HEK293 (cell line): ENCODE measurements around the gene ITSN2.
"Not testable (repeated sequence)": the region's sequence is repeated elsewhere in the genome, so short reads cannot be mapped to it uniquely, and the experiment has no call there.

Experiments used
- CTCF ChIA-PET: fragments of 350-600 bp; formaldehyde crosslinking; extraction: SDS; loops from one replicate; lab custom pipeline; 2021; ENCODE audit warnings: antibody characterized with exemption; lab: Yijun Ruan, JAX
- POLR2A ChIA-PET: fragments of 300-600 bp; formaldehyde crosslinking; extraction: SDS; loops from one replicate; lab custom pipeline; 2020; ENCODE audit warnings: antibody characterized with exemption, inconsistent platforms; lab: Yijun Ruan, JAX
- H3K27ac ChIP-seq: fragments of 200-500 bp; sonication (Bioruptor generic); 2 replicates; pipeline ENCODE4 v1.5.1; 2014; ENCODE audit warnings: low read depth, low read length, control low read depth, inconsistent platforms; ENCODE audit errors: extremely low read depth
- H3K36me3 ChIP-seq, 2 experiments: fragments of 200-500 bp in 1 of 2; sonication (Bioruptor generic) in 1 of 2; 1 replicate in 1 of 2; 2 replicates in 1 of 2; pipeline ENCODE4 v1.5.1; 2014 to 2017; ENCODE audit warnings: inconsistent platforms in 2 of 2, low read length in 2 of 2; ENCODE audit not compliant: control insufficient read depth in 2 of 2, insufficient read depth in 1 of 2
- H3K4me1 ChIP-seq: fragments of 200-500 bp; sonication (Bioruptor generic); 2 replicates; pipeline ENCODE4 v1.5.1; 2014; ENCODE audit warnings: mild to moderate bottlenecking, low read length, inconsistent platforms; ENCODE audit not compliant: control insufficient read depth, insufficient read depth
- H3K4me3 ChIP-seq: 2 replicates; pipeline ENCODE4 v1.5.1; 2011; ENCODE audit warnings: low read depth, mild to moderate bottlenecking, control low read depth, low read length, moderate library complexity
- H3K9me3 ChIP-seq: fragments of 200-500 bp; sonication (Bioruptor generic); 2 replicates; pipeline ENCODE4 v1.5.1; 2014; ENCODE audit warnings: low read depth, low read length, inconsistent platforms; ENCODE audit not compliant: control insufficient read depth, insufficient read depth
- EGR2 ChIP-seq: fragments of 450-650 bp; formaldehyde crosslinking; IDR thresholded peaks from 2 replicates; pipeline ENCODE4 v1.5.1; 2016; ENCODE audit warnings: low read depth, missing biosample characterization, missing genetic modification characterization
- HOXD13 ChIP-seq: sonication (generic); formaldehyde crosslinking; IDR thresholded peaks from 2 replicates; pipeline ENCODE4 v1.8.0; 2022; ENCODE audit warnings: missing genetic modification reagents, borderline replicate concordance
- IKZF3 ChIP-seq: fragments of 450-650 bp; IDR thresholded peaks from 2 replicates; pipeline ENCODE4 v1.5.0; 2018; ENCODE audit warnings: missing biosample characterization, mild to moderate bottlenecking, missing genetic modification characterization, moderate library complexity
- KLF16 ChIP-seq: fragments of 450-650 bp; formaldehyde crosslinking; IDR thresholded peaks from 2 replicates; pipeline ENCODE4 v1.5.1; 2017; ENCODE audit warnings: missing biosample characterization, missing genetic modification characterization
- KLF9 ChIP-seq: fragments of 450-650 bp; formaldehyde crosslinking; IDR thresholded peaks from 2 replicates; pipeline ENCODE4 v1.5.1; 2016; ENCODE audit warnings: missing biosample characterization, missing genetic modification characterization, low read depth
- ZBTB10 ChIP-seq: fragments of 450-650 bp; formaldehyde crosslinking; IDR thresholded peaks from 2 replicates; pipeline ENCODE4 v1.5.1; 2016; ENCODE audit warnings: missing biosample characterization, missing genetic modification characterization
- ZBTB20 ChIP-seq: fragments of 450-650 bp; formaldehyde crosslinking; IDR thresholded peaks from 2 replicates; pipeline ENCODE4 v1.5.1; 2016; ENCODE audit warnings: missing biosample characterization, missing genetic modification characterization
- ZBTB8A ChIP-seq: fragments of 450-650 bp; formaldehyde crosslinking; IDR thresholded peaks from 2 replicates; pipeline ENCODE4 v1.5.1; 2016; ENCODE audit warnings: missing biosample characterization, missing genetic modification characterization
- ZFHX2 ChIP-seq: fragments of 450-650 bp; formaldehyde crosslinking; conservative IDR thresholded peaks from 2 replicates; pipeline ENCODE4 v1.5.1; 2016; ENCODE audit warnings: missing biosample characterization, missing genetic modification characterization
- ZFP69B ChIP-seq: fragments of 450-650 bp; formaldehyde crosslinking; IDR thresholded peaks from 2 replicates; pipeline ENCODE4 v1.5.1; 2016; ENCODE audit warnings: missing biosample characterization, missing genetic modification characterization
- ZIC2 ChIP-seq: fragments of 450-650 bp; formaldehyde crosslinking; IDR thresholded peaks from 2 replicates; pipeline ENCODE4 v1.5.1; 2016; ENCODE audit warnings: missing biosample characterization, missing genetic modification characterization
- ZNF223 ChIP-seq: fragments of 450-650 bp; formaldehyde crosslinking; IDR thresholded peaks from 2 replicates; pipeline ENCODE4 v1.5.1; 2016; ENCODE audit warnings: missing biosample characterization, missing genetic modification characterization
- ZNF26 ChIP-seq: fragments of 450-650 bp; formaldehyde crosslinking; IDR thresholded peaks from 2 replicates; pipeline ENCODE4 v1.5.1; 2016; ENCODE audit warnings: missing biosample characterization, missing genetic modification characterization
- ZNF335 ChIP-seq: fragments of 450-650 bp; formaldehyde crosslinking; conservative IDR thresholded peaks from 2 replicates; pipeline ENCODE4 v1.5.1; 2016; ENCODE audit warnings: missing biosample characterization, missing genetic modification characterization
- ZNF404 ChIP-seq: fragments of 450-650 bp; formaldehyde crosslinking; IDR thresholded peaks from 2 replicates; pipeline ENCODE4 v1.5.1; 2017; ENCODE audit warnings: missing biosample characterization, missing genetic modification characterization
- ZNF423 ChIP-seq: fragments of 450-650 bp; formaldehyde crosslinking; IDR thresholded peaks from 2 replicates; pipeline ENCODE4 v1.5.1; 2016; ENCODE audit warnings: missing biosample characterization, missing genetic modification characterization
- ZNF664 ChIP-seq: fragments of 450-650 bp; formaldehyde crosslinking; IDR thresholded peaks from 2 replicates; pipeline ENCODE4 v1.5.1; 2016; ENCODE audit warnings: missing biosample characterization, missing genetic modification characterization
- ZNF791 ChIP-seq: fragments of 450-650 bp; formaldehyde crosslinking; IDR thresholded peaks from 2 replicates; pipeline ENCODE4 v1.5.1; 2016; ENCODE audit warnings: missing biosample characterization, missing genetic modification characterization
- ZNF843 ChIP-seq: fragments of 450-650 bp; formaldehyde crosslinking; IDR thresholded peaks from 2 replicates; pipeline ENCODE4 v1.5.1; 2016; ENCODE audit warnings: missing biosample characterization, missing genetic modification characterization
- ZSCAN23 ChIP-seq: fragments of 450-650 bp; formaldehyde crosslinking; IDR thresholded peaks from 2 replicates; pipeline ENCODE4 v1.5.1; 2016; ENCODE audit warnings: missing biosample characterization, missing genetic modification characterization
- TF ChIP-seq, protein P1 (sequence below): fragments of 450-650 bp; formaldehyde crosslinking; IDR thresholded peaks from 2 replicates; pipeline ENCODE4 v1.5.1; 2016; ENCODE audit warnings: missing biosample characterization, missing genetic modification characterization

ITSN2 gene

DNA sequence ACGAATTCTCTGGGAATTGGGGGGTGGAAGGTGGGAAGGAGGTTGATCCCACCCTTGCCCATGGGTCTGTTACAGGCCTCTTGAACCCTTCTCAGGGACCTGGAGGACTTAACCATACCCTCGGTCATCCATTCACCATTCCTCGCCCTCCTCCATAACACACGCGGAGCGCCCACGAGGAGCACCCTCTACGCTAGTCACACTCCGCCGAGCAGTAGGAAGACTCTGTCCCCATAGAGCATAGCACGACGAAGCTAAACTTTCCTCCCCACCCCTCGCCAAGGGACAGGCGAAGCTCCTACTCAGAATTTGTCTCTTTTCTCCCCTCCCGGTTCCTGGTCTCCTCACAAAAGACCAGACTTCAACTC, 611 bp upstream of the ITSN2 start:
- H3K36me3 ChIP-seq = no peaks in the 10 kb centered on the region
- TF ChIP-seq HOXD13 (CRISPR knock-in tag) (no peak), ZFP69B (tag by site-specific recombination) (no peak), ZSCAN23 (tag by site-specific recombination) (no peak), ZIC2 (no peak; the same call in 1 of the 2 replicates), IKZF3 (tag by site-specific recombination) (peak; percentile 22; the same call in 1 of the 2 replicates), ZNF335 (peak; percentile 67; the same call in 1 of the 2 replicates)
- TF ChIP-seq, protein P1, sequence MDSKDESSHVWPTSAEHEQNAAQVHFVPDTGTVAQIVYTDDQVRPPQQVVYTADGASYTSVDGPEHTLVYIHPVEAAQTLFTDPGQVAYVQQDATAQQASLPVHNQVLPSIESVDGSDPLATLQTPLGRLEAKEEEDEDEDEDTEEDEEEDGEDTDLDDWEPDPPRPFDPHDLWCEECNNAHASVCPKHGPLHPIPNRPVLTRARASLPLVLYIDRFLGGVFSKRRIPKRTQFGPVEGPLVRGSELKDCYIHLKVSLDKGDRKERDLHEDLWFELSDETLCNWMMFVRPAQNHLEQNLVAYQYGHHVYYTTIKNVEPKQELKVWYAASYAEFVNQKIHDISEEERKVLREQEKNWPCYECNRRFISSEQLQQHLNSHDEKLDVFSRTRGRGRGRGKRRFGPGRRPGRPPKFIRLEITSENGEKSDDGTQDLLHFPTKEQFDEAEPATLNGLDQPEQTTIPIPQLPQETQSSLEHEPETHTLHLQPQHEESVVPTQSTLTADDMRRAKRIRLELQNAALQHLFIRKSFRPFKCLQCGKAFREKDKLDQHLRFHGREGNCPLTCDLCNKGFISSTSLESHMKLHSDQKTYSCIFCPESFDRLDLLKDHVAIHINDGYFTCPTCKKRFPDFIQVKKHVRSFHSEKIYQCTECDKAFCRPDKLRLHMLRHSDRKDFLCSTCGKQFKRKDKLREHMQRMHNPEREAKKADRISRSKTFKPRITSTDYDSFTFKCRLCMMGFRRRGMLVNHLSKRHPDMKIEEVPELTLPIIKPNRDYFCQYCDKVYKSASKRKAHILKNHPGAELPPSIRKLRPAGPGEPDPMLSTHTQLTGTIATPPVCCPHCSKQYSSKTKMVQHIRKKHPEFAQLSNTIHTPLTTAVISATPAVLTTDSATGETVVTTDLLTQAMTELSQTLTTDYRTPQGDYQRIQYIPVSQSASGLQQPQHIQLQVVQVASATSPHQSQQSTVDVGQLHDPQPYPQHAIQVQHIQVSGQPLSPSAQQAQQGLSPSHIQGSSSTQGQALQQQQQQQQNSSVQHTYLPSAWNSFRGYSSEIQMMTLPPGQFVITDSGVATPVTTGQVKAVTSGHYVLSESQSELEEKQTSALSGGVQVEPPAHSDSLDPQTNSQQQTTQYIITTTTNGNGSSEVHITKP = 0 out of 2 replicates have a peak, but pooled peaks have one; percentile 27
- H3K9me3 ChIP-seq = no peaks in the 10 kb centered on the region
- POLR2A ChIA-PET = interaction anchor here (0.5 to 1.8 kb wide), 6 partner anchors 13 to 434 kb away, joined by 3 to 6 read pairs (median 4); partner anchors contain the start of genes ATAD2B and SF3B6
- CTCF ChIA-PET = interaction anchor here (0.5 to 0.6 kb wide), 2 partner anchors 10 to 20 kb away, joined by 3 read pairs; no protein-coding TSS in a partner anchor
- H3K4me3 ChIP-seq = peak overlapping the region; percentile 84
- H3K4me1 ChIP-seq = peaks cover 3% of the 10 kb centered on the region
- peak overlapping the region; percentile 93 for H3K27ac ChIP-seq

DNA sequence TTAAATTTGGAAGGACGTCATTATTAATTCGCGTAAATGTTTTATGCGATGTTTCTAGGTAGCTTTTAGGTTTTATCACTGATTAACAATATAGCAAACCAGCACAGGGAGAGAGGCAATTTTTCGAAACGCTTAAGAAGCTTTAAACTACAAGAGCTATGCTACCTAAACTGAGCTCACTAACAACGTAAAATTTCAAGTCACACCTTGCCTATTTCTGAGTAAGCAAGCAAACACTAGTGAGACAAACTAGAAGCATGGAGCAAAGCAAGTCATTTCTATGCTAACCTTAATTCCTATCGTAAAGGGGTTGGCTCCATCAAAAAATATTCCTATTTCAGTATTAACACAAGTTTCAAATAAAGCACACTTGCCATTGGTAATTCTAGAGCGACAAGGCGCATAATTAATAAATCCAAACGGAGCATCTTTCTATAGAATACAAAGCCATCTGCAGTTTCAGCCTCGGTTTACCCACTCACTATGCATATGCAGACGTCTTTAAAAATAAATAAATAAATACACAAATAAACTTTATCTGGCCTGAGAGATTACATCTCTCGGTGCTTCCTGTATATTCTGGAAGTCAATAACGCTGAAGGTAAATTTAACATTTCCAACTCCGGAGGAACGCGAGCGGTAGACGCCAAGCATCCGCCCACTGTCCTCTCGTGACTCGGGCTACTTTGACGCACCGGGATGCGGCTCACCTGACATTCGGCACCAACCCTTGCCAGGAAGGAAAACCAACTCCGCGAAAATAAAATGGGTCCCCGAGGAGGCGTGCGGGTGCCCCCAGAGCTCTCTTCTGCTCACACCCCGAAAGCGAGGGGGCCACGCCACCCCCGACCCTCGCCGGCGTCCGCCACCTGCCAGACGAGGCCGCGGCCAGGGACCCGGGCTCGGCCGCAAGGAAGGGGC, 947 bp downstream of the ITSN2 start:
- H3K36me3 ChIP-seq = no peaks in the 10 kb centered on the region
- H3K4me1 ChIP-seq = peaks cover 3% of the 10 kb centered on the region; the same call in 1 of the 2 replicates
- TF ChIP-seq ZNF404 (no peak), KLF16 (no peak), ZBTB8A (tag by site-specific recombination) (no peak), ZNF26 (tag by site-specific recombination) (no peak), ZFHX2 (tag by site-specific recombination) (peak; percentile 39), ZNF791 (tag by site-specific recombination) (no peak), ZBTB20 (peak; percentile 64; the same call in 1 of the 2 replicates), ZNF843 (no peak), ZNF335 (peak; percentile 66), ZBTB10 (no peak), EGR2 (tag by site-specific recombination) (0 out of 2 replicates have a peak, but pooled peaks have one; percentile 5), ZNF664 (no peak), IKZF3 (tag by site-specific recombination) (no peak), ZNF423 (no peak), ZNF223 (tag by site-specific recombination) (no peak), KLF9 (tag by site-specific recombination) (no peak)
- no peaks in the 10 kb centered on the region for H3K9me3 ChIP-seq
- ChIA-PET POLR2A (interaction anchor here (1.4 to 1.8 kb wide), 2 partner anchors 283 to 432 kb away, joined by 3 to 6 read pairs (median 5); partner anchors contain the start of genes ATAD2B and SF3B6), CTCF (interaction anchor here (0.6 to 1.5 kb wide), 4 partner anchors 13 to 468 kb away, joined by 3 read pairs; no protein-coding TSS in a partner anchor)
- H3K4me3 ChIP-seq = peak overlapping the region; percentile 84
- peak overlapping the region; percentile 93 for H3K27ac ChIP-seq

- POLR2A ChIA-PET, H3K4me1 ChIP-seq, CTCF ChIA-PET, H3K36me3 ChIP-seq, H3K9me3 ChIP-seq, H3K27ac ChIP-seq, H3K4me3 ChIP-seq: not testable (repeated sequence)
Observed at GRCh38 chr2:24357767-24358166, 2.6 kb downstream of the ITSN2 start.
